Stimulated activated CD8-positive, alpha-beta memory T cell treated with anti-CD3 and anti-CD28 coated beads, Interleukin-15, amount 100 ng/mL, for 48 hours (primary cell): ENCODE results near the gene RHBDL3.
"Not testable (repeated sequence)": the region's sequence is repeated elsewhere in the genome, so short reads cannot be mapped to it uniquely, and the experiment has no call there.

Experiments
- DNase-seq, 2 donors: peaks; one replicate each; pipeline ENCODE4 v3.0.0-alpha.2; 2020; ENCODE audit warnings: low read depth in 2 of 2

Gene RHBDL3, protein sequence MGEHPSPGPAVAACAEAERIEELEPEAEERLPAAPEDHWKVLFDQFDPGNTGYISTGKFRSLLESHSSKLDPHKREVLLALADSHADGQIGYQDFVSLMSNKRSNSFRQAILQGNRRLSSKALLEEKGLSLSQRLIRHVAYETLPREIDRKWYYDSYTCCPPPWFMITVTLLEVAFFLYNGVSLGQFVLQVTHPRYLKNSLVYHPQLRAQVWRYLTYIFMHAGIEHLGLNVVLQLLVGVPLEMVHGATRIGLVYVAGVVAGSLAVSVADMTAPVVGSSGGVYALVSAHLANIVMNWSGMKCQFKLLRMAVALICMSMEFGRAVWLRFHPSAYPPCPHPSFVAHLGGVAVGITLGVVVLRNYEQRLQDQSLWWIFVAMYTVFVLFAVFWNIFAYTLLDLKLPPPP

DNA sequence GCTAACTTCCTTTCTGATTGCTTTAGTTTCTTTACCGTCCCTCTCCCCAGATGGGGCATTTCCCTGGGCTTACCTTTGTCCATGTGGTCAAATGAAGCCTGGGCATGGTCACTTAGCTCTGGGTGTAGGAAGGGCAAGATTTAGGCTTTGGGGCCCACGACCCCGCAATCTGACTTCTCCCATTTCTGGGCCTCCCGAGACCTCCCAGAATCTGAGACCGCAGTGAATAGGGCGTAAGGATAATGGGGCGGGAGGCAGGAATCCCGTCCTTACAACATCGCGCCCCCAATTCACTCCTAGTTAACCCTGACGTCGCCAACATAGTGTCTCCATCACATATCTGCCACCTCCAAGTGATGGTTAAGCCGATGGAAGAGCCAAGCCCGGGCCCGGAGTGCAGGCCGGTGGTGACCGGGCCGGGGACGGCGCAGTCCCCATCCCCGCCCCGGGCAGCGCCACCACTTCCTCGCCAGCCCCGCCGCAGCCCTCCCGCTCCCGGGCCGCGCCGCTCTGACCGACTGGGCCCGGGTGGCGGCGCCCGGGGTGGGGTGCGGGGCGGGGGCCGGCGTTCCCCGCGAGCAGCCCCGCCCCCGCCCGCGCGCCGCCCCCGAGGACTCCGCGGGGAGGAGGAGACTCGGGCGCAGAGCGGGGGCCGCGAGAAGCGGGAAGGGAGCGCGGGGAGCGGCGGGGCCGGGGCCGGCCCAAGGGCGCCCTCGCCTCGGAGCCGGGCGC, at the start of gene RHBDL3:
RHBDL3 (plus strand) TSS at position 641 of the 732 bp plus-strand sequence. CDS start 358 bp downstream, outside the sequence.
- DNase-seq: no peak

- DNase-seq: no peak
Observed at GRCh38 chr17:32222621-32223020, 43.0 kb upstream of the RHBDL3 start.

GRCh38 chr17:32223703-32224102, 41.9 kb upstream of the RHBDL3 start:
- DNase-seq: no peak

DNA sequence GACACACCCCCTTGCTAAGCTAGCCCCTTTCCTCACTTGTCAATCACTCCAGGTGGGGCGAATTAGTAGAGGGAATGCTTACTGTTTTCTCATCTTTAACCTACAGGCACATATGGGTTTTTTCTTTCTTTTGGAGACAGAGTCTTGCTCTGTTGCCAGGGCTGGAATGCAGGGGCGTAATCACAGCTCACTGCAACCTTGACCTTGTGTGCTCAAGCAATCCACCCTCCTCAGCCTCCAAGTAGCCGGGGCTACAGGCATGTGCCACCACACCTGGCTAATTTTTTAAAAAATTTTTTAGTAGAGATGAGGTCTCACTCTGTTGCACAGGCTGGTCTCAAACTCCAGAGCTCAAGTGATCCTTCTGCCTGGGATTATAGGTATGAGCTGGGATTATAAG, 38.7 kb upstream of the RHBDL3 start:
- DNase-seq: no peak

- DNase-seq: no peak
Observed at GRCh38 chr17:32227910-32228309, 37.7 kb upstream of the RHBDL3 start.

GRCh38 chr17:32235588-32235987, 30.0 kb upstream of the RHBDL3 start:
- DNase-seq: no peak

- DNase-seq: no peak
Observed at GRCh38 chr17:32239456-32239855, 26.2 kb upstream of the RHBDL3 start.

- no peak for DNase-seq
Observed at GRCh38 chr17:32240750-32241149, 24.9 kb upstream of the RHBDL3 start.

GRCh38 chr17:32241640-32242039, 24.0 kb upstream of the RHBDL3 start:
- DNase-seq: no peak

GRCh38 chr17:32249475-32249874, 16.2 kb upstream of the RHBDL3 start:
- DNase-seq: no peak

DNA sequence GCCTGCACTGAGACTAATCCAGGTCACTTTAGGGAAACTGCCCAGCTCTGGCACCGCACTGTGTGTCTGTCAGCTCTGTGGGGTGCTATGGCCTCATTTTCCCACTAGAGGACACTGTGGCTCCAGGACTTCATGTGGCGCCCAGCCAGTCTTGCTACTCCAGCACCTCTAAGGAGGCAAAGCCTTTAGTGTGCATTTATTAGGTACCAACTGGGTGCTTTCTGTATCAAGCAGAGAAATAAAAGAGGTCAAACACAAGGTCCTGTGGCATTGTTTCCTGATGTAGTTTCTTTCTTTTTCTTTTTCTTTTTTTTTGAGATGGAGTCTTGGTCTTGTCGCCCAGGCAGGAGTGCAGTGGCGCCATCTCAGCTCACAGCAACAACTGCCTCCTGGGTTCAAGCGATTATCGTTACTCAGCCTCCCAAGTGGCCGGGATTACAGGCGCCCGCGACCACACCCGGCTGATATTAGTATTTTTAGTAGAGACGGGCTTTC, 12.5 kb upstream of the RHBDL3 start:
- DNase-seq: peak; percentile 41 to 59

DNA sequence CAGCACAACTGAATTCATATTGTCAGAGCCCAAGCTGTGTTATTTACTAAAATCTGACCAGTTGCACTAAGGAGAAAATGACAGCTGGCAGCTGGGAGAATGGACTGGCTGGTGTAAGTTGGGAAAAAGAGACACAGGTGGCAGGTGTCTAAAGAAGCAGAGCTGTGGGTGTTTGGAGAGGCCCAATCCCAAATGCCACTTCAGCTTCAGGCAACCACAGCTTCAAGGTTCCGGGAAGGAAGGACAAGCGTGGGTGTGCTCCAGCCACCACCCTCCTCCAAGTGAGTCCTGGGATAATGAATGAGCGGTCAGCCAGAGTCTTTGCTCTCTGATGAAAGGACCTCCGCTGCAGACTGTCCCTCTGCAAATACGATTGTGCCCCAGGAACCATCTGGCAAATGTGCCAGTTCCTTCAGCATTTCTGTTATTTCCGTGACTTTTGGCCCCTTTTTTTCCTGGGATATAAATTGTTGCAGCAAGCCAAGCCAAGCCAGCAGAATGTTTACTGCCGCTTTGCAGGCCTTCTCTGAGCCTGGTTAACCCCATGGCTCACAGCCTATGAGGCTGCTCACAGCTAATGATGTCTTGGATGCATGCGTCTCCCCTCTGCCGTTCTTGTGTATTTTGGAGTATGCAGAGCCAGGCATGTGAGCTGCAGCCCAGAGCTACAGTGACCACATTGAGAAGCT, 9.5 kb upstream of the RHBDL3 start:
- no peak for DNase-seq

DNA sequence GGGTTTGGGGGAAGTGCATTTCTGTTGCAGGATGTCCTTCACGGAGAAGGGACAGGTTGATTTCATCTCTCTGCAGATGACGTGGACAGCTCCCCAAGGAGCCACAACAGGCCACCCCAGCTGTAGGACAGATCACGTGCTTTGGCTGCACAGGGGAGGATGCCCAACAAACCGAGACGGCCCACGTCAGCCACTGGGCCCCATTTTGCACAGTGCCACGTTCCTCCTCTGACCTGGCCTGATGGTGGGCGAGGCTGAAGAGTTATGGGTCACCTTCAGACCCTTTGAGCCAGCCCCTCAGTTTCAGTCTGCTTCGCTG, 9.0 kb upstream of the RHBDL3 start:
- no peak for DNase-seq

- DNase-seq: no peak
Observed at GRCh38 chr17:32258383-32259140, 7.1 kb upstream of the RHBDL3 start.

- no peak for DNase-seq
Observed at GRCh38 chr17:32259586-32259985, 6.0 kb upstream of the RHBDL3 start.

DNA sequence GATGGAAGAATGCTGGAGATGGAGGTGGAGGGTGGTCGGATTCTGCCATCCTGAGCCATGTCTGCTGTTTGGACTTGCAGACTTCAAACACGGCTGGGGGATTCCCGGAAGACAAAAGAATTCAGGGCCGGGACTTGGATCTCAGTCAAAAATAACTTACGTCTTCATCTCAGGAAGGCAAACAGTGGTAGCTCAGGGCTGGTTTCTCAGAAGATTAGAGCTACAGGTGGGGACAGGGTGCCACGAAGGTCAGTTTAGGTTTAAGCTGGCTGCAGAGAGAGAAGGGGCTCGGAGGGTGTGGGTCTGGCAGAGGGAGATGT, 4.3 kb upstream of the RHBDL3 start:
- no peak for DNase-seq

GRCh38 chr17:32261936-32262510, 3.6 kb upstream of the RHBDL3 start:
- no peak for DNase-seq

DNA sequence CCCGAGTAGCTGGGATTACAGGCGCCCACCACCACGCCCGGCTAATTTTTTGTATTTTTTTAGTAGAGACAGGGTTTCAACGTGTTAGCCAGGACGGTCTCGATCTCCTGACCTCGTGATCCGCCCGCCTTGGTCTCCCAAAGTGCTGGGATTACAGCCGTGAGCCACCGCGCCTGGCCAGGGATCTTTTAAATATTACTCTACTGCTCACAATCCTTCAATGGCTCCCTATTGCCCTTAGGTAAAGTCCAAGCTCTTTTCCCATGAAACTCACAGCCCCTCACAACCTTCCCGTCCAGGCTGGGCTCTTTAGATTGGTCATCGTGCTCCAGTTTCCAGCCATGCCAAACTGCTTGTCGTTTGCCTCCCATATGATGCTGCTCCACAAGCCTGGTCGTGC, 2.1 kb upstream of the RHBDL3 start:
- not testable (repeated sequence) for DNase-seq

- no peak for DNase-seq
Observed at GRCh38 chr17:32264140-32264799, 1.4 kb upstream of the RHBDL3 start.

GRCh38 chr17:32264823-32265191, 825 bp upstream of the RHBDL3 start:
- no peak for DNase-seq

- no peak for DNase-seq
Observed at GRCh38 chr17:32266051-32266388, 388 bp downstream of the RHBDL3 start.
